Panc1 (cell line): ENCODE measurements around the gene DAPK2.

Experiments
- POLR2AphosphoS5 ChIP-seq: IDR thresholded peaks from 2 replicates; pipeline ENCODE4 v1.6.1; 2012; ENCODE audit warnings: mild to moderate bottlenecking, low read depth, low read length, moderate library complexity
- TF ChIP-seq, protein P1 (sequence below): fragments of 450-650 bp; IDR thresholded peaks from 2 replicates; pipeline ENCODE4 v1.5.1; 2017; ENCODE audit warnings: mild to moderate bottlenecking
- TF ChIP-seq, protein P2 (sequence below), 2 experiments: IDR thresholded peaks; 2 replicates each; pipeline ENCODE4 v1.6.1; 2011 to 2012; ENCODE audit warnings: low read depth in 2 of 2, control low read depth in 1 of 2, low read length in 1 of 2, mild to moderate bottlenecking in 1 of 2, moderate library complexity in 1 of 2; ENCODE audit not compliant: insufficient read depth in 1 of 2

DNA sequence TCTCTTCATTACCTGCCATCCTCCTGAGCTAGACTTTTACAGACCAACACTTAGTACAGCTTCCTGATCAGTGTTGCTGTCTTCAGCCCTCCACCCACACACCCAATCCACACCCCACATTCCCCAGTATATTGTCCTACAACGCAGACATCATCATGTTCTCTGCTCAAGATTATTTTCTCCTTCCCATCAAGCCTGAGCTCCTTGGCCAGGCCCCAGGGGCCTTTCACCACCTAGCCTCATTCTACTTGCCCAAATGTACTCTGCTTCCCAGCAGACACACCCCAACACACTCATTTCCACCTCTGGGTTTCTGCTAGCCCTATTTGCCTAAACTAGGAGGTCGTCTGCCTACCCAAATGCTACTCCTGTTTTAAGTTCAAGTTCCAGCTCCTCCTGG is 37.0 kb downstream of the DAPK2 start:
- TF ChIP-seq, protein P1, sequence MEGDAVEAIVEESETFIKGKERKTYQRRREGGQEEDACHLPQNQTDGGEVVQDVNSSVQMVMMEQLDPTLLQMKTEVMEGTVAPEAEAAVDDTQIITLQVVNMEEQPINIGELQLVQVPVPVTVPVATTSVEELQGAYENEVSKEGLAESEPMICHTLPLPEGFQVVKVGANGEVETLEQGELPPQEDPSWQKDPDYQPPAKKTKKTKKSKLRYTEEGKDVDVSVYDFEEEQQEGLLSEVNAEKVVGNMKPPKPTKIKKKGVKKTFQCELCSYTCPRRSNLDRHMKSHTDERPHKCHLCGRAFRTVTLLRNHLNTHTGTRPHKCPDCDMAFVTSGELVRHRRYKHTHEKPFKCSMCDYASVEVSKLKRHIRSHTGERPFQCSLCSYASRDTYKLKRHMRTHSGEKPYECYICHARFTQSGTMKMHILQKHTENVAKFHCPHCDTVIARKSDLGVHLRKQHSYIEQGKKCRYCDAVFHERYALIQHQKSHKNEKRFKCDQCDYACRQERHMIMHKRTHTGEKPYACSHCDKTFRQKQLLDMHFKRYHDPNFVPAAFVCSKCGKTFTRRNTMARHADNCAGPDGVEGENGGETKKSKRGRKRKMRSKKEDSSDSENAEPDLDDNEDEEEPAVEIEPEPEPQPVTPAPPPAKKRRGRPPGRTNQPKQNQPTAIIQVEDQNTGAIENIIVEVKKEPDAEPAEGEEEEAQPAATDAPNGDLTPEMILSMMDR: no peak
- no peak for TF ChIP-seq POLR2AphosphoS5
- TF ChIP-seq, protein P2, sequence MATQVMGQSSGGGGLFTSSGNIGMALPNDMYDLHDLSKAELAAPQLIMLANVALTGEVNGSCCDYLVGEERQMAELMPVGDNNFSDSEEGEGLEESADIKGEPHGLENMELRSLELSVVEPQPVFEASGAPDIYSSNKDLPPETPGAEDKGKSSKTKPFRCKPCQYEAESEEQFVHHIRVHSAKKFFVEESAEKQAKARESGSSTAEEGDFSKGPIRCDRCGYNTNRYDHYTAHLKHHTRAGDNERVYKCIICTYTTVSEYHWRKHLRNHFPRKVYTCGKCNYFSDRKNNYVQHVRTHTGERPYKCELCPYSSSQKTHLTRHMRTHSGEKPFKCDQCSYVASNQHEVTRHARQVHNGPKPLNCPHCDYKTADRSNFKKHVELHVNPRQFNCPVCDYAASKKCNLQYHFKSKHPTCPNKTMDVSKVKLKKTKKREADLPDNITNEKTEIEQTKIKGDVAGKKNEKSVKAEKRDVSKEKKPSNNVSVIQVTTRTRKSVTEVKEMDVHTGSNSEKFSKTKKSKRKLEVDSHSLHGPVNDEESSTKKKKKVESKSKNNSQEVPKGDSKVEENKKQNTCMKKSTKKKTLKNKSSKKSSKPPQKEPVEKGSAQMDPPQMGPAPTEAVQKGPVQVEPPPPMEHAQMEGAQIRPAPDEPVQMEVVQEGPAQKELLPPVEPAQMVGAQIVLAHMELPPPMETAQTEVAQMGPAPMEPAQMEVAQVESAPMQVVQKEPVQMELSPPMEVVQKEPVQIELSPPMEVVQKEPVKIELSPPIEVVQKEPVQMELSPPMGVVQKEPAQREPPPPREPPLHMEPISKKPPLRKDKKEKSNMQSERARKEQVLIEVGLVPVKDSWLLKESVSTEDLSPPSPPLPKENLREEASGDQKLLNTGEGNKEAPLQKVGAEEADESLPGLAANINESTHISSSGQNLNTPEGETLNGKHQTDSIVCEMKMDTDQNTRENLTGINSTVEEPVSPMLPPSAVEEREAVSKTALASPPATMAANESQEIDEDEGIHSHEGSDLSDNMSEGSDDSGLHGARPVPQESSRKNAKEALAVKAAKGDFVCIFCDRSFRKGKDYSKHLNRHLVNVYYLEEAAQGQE (IDR thresholded peaks at IDR 0.05; ENCODE audit: insufficient read depth in 1 of 2, low read depth in 2 of 2, low read length in 1 of 2): no peak
